ENCODE results near the gene MYH15.

Gene MYH15

GRCh38 chr3:108510496-108510895, at the start of gene MYH15:
MYH15 (minus strand) TSS chr3:108510596; CDS start chr3:108510530, 66 bp downstream.
- TF ChIP-seq POLR2AphosphoS5 (IDR thresholded peaks at IDR 0.05; ENCODE audit: borderline replicate concordance, low read depth, low read length) (no peak), FOXP2 (optimal IDR thresholded peaks at IDR 0.05; ENCODE audit: control extremely low read depth, extremely low read length, insufficient read depth) (no peak), EZH2 (IDR thresholded peaks at IDR 0.05) (no peak)
- Histone ChIP-seq H3K9ac (ENCODE audit: insufficient read length) (no peak within 1 kb of the TSS), H3K36me3 (ENCODE audit: insufficient read depth, low read length) (no peaks in the 10 kb centered on the region), H3K9me3 (ENCODE audit: low read depth, low read length) (no peaks in the 10 kb centered on the region), H3K27ac (no peak within 1 kb of the TSS), H3K4me3 (no peak within 1 kb of the TSS)
- DNase-seq (ENCODE audit: low read depth, low spot score), result no peak

- DNase-seq (ENCODE audit: low read depth, low spot score), result no peak
- H3K9ac ChIP-seq (ENCODE audit: insufficient read length), result no peak overlapping the region
- H3K4me3 ChIP-seq, result no peak overlapping the region
- H3K27ac ChIP-seq, result no peak overlapping the region
- H3K36me3 ChIP-seq (ENCODE audit: insufficient read depth, low read length), result peaks cover 56% of the 10 kb centered on the region
- TF ChIP-seq POLR2AphosphoS5 (IDR thresholded peaks at IDR 0.05; ENCODE audit: borderline replicate concordance, low read depth, low read length) (no peak), EZH2 (IDR thresholded peaks at IDR 0.05) (no peak), FOXP2 (optimal IDR thresholded peaks at IDR 0.05; ENCODE audit: control extremely low read depth, extremely low read length, insufficient read depth) (no peak)
- H3K9me3 ChIP-seq (ENCODE audit: low read depth, low read length), result no peaks in the 10 kb centered on the region
These were observed 45.7 kb upstream of the MYH15 start for GRCh38 chr3:108555966-108556581.

GRCh38 chr3:108554913-108555571, 44.6 kb upstream of the MYH15 start:
- Histone ChIP-seq H3K27ac (no peak overlapping the region), H3K9ac (ENCODE audit: insufficient read length) (no peak overlapping the region), H3K4me3 (no peak overlapping the region), H3K36me3 (ENCODE audit: insufficient read depth, low read length) (peaks cover 47% of the 10 kb centered on the region), H3K9me3 (ENCODE audit: low read depth, low read length) (no peaks in the 10 kb centered on the region)
- TF ChIP-seq POLR2AphosphoS5 (IDR thresholded peaks at IDR 0.05; ENCODE audit: borderline replicate concordance, low read depth, low read length), result no peak
- no peak for DNase-seq (ENCODE audit: low read depth, low spot score)

- TF ChIP-seq EZH2 (IDR thresholded peaks at IDR 0.05), result no peak
- TF ChIP-seq POLR2AphosphoS5 (IDR thresholded peaks at IDR 0.05; ENCODE audit: borderline replicate concordance, low read depth, low read length), result no peak
- no peak for TF ChIP-seq FOXP2 (optimal IDR thresholded peaks at IDR 0.05; ENCODE audit: control extremely low read depth, extremely low read length, insufficient read depth)
- no peak overlapping the region for H3K9ac ChIP-seq (ENCODE audit: insufficient read length)
- H3K9me3 ChIP-seq (ENCODE audit: low read depth, low read length), result no peaks in the 10 kb centered on the region
- peaks cover 42% of the 10 kb centered on the region for H3K36me3 ChIP-seq (ENCODE audit: insufficient read depth, low read length)
- no peak overlapping the region for H3K4me3 ChIP-seq
- H3K27ac ChIP-seq, result no peak overlapping the region
- no peak for DNase-seq (ENCODE audit: low read depth, low spot score)
These were observed 43.8 kb upstream of the MYH15 start for GRCh38 chr3:108554229-108554628.

- TF ChIP-seq EZH2 (IDR thresholded peaks at IDR 0.05) (no peak), FOXP2 (optimal IDR thresholded peaks at IDR 0.05; ENCODE audit: control extremely low read depth, extremely low read length, insufficient read depth) (no peak), POLR2AphosphoS5 (IDR thresholded peaks at IDR 0.05; ENCODE audit: borderline replicate concordance, low read depth, low read length) (no peak)
- Histone ChIP-seq H3K36me3 (ENCODE audit: insufficient read depth, low read length) (peaks cover 36% of the 10 kb centered on the region), H3K9me3 (ENCODE audit: low read depth, low read length) (no peaks in the 10 kb centered on the region), H3K9ac (ENCODE audit: insufficient read length) (no peak overlapping the region), H3K27ac (no peak overlapping the region), H3K4me3 (no peak overlapping the region)
- peak; percentile 14 for DNase-seq (ENCODE audit: low read depth, low spot score)
These were observed 42.1 kb upstream of the MYH15 start for GRCh38 chr3:108552267-108553159.

- Histone ChIP-seq H3K27ac (no peak overlapping the region), H3K4me3 (no peak overlapping the region), H3K9me3 (ENCODE audit: low read depth, low read length) (no peaks in the 10 kb centered on the region), H3K36me3 (ENCODE audit: insufficient read depth, low read length) (peaks cover 21% of the 10 kb centered on the region), H3K9ac (ENCODE audit: insufficient read length) (no peak overlapping the region)
- TF ChIP-seq EZH2 (IDR thresholded peaks at IDR 0.05) (no peak), POLR2AphosphoS5 (IDR thresholded peaks at IDR 0.05; ENCODE audit: borderline replicate concordance, low read depth, low read length) (no peak), FOXP2 (optimal IDR thresholded peaks at IDR 0.05; ENCODE audit: control extremely low read depth, extremely low read length, insufficient read depth) (no peak)
- DNase-seq (ENCODE audit: low read depth, low spot score), result no peak
These were observed 38.5 kb upstream of the MYH15 start for GRCh38 chr3:108548886-108549285.

- no peaks in the 10 kb centered on the region for H3K9me3 ChIP-seq (ENCODE audit: low read depth, low read length)
- no peak overlapping the region for H3K4me3 ChIP-seq
- H3K36me3 ChIP-seq (ENCODE audit: insufficient read depth, low read length), result peaks cover 27% of the 10 kb centered on the region
- H3K9ac ChIP-seq (ENCODE audit: insufficient read length), result no peak overlapping the region
- no peak overlapping the region for H3K27ac ChIP-seq
- no peak for DNase-seq (ENCODE audit: low read depth, low spot score)
- TF ChIP-seq EZH2 (IDR thresholded peaks at IDR 0.05), result no peak
- no peak for TF ChIP-seq POLR2AphosphoS5 (IDR thresholded peaks at IDR 0.05; ENCODE audit: borderline replicate concordance, low read depth, low read length)
- no peak for TF ChIP-seq FOXP2 (optimal IDR thresholded peaks at IDR 0.05; ENCODE audit: control extremely low read depth, extremely low read length, insufficient read depth)
These were observed 37.9 kb upstream of the MYH15 start for GRCh38 chr3:108548304-108548703.

GRCh38 chr3:108546692-108547091, 36.3 kb upstream of the MYH15 start:
- no peak for TF ChIP-seq FOXP2 (optimal IDR thresholded peaks at IDR 0.05; ENCODE audit: control extremely low read depth, extremely low read length, insufficient read depth)
- Histone ChIP-seq H3K9ac (ENCODE audit: insufficient read length) (no peak overlapping the region), H3K36me3 (ENCODE audit: insufficient read depth, low read length) (peaks cover 24% of the 10 kb centered on the region), H3K9me3 (ENCODE audit: low read depth, low read length) (no peaks in the 10 kb centered on the region), H3K27ac (no peak overlapping the region), H3K4me3 (no peak overlapping the region)
- no peak for DNase-seq (ENCODE audit: low read depth, low spot score)

All from SK-N-MC (cell line).